HL-60/S4 treated with phorbol 12-myristate 13-acetate at 8.2 ng/mL for 4 days and 3 days (cell line): Measurements from ENCODE around the gene NSMF.

ENCODE experiments used
- in situ Hi-C: fragments of 300-500 bp; cut with MboI; formaldehyde crosslinking; loops from 2 replicates; pipeline ENCODE4 v1.15.0; 2022; ENCODE audit warnings: low sequenced_read_pairs

Gene NSMF

GRCh38 chr9:137492464-137493363 lies 33.6 kb upstream of the NSMF start:
- in situ Hi-C loops: no loop called here

DNA sequence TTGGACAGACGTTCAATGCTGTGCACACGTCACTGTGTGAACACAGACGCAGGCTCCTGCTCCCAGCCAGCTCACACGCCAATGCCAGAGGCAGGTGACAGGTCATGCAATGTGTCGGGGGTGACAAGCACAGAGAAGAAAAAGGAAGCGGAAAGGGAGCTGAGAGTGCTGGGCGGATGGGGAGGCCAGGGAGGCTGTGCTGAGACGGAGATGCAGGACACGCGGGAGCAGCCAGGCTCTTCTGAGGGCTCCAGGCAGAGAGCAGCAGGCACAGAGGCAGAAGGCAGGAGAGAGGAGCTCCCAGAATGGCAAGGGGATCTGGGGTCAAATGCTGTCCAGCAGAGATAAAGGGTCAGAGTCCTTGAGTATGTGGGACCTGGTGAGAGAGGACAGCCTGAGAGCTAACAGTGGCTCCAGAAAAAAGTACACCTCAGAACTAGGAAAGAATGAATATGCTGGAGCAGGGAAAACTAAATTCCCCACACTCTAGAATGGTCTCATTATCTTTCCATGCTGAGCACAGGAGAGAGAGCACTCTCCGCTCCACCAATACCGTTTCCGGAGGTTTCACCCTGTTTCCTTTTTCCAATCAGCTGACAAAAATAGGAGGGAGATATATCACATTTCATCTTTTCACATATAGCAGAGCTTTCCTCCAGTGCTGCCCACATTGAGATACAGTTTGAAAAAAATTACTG lies 32.8 kb upstream of the NSMF start:
- in situ Hi-C loops: no loop called here

DNA sequence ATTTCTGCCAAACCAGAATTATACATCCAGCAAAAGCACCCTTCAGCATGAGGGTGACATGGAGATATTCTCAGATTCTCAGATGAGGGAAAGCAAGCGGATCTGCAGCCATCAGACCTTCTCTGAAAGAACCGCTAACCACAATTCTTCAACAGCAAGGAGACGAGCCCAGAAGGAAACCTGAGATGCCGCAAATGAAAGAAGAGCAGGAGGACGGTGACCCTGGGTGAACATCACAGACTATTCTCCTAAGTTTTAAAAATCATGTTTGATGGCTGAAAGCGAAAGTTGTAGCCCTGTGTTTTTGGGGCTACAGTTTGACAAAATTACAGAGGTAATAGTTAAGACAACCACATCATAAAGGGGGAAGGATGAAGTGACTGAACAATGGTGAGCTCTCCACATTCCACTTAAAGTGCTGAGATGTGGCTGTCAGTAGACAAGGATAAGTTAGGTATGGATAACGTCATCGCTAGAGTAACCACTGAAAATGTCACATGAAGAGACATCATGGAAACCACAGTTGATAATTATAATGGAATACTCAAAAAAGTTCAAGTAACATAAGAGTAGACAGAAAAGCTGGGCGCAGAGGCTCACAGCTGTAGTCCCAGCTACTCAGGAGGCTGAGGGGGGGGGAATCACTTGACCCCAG lies 31.5 kb upstream of the NSMF start:
- in situ Hi-C loops: no loop called here

DNA sequence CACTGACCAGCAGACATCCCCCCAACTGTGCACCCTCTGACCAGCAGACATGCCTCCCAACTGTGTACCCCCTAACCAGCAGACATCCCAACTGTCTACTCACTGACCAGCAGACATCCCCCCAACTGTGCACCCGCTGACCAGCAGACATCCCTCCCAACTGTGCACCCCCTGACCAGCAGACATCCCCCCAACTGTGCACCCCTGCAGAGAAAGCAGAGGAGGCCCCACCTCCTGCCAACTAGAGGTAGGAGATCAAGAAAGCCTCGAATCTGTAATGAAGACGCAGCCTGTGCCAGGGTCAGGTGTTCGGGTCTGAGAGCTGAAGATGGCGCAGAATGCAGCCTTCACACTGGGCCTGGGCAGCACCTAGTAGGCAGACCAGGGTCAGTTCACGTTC lies 29.8 kb upstream of the NSMF start:
- in situ Hi-C loops: no loop called here

DNA sequence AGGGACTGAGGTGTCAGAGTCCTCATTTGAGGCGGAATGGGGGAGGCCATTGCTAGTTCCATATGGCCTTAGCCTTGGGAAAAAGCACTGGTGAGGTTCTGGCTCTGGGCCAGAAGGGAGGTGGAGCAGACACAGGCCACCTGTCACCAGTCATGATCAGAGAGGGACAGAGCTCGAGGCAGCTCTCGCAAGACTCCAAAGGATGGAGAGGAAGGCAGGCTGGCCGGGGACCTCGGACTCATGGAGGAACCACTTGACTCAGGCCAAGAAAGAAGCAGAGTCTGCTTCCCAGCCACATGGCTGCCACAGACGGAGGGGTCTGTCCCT lies 29.2 kb upstream of the NSMF start:
- in situ Hi-C loops: no loop called here

- in situ Hi-C loops: no loop called here
Observed at GRCh38 chr9:137487454-137488326, 28.6 kb upstream of the NSMF start.

GRCh38 chr9:137486545-137487453 lies 27.7 kb upstream of the NSMF start:
- in situ Hi-C loops: no loop called here

DNA sequence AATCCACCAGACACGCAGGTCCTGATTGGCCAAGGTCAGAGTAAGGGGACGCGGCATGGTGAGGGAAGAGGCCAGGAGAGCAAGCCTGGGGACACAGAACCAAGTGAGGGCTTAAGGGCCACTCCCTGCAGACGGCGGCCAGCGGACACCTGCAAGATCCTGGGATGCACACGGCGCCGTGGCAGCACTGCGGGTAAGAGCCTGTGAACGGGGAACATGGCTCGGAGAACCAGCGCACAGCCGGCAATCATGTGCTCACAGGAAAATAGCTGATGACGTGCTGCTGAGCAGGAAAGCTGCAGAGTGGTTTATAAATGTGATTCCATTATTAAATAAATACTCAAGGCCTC lies 27.0 kb upstream of the NSMF start:
- in situ Hi-C loops: no loop called here

GRCh38 chr9:137485343-137486140 lies 26.4 kb upstream of the NSMF start:
- in situ Hi-C loops: no loop called here

DNA sequence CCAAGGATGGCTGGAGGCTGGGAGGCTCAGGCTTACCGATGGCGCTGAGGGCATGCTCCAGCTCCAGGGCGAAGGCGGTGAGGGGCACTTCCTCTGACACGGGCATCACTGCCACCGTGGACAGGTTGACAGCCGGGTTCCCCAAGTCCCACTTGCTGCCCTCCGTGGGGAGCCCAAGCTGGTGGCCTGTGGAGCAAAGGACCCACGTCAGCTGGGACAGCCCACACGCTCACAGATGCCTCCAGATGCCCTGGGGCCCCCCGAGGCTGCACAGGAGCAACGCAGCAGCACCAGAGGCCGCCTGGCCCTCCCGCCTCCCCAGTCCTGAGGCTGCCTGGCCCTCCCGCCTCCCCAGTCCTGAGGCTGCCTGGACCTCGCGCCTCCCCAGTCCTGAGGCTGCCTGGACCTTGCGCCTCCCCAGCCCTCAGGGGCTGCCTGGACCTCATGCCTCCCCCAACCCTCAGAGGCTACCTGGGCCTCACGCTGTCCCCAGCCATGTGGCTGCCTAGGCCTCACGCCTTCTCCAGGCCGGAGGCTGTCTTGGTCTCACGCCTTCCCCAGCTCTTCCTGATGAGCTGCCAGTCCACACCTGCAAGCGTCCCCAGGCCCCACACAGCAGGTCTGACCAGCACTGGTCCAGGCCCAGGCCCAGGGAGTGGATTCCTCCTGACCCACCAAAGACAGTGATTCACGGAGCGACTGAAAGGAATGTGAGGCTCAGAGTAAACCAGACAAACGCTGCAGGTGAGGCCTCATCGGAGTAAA lies 25.6 kb upstream of the NSMF start:
- in situ Hi-C loops: no loop called here

DNA sequence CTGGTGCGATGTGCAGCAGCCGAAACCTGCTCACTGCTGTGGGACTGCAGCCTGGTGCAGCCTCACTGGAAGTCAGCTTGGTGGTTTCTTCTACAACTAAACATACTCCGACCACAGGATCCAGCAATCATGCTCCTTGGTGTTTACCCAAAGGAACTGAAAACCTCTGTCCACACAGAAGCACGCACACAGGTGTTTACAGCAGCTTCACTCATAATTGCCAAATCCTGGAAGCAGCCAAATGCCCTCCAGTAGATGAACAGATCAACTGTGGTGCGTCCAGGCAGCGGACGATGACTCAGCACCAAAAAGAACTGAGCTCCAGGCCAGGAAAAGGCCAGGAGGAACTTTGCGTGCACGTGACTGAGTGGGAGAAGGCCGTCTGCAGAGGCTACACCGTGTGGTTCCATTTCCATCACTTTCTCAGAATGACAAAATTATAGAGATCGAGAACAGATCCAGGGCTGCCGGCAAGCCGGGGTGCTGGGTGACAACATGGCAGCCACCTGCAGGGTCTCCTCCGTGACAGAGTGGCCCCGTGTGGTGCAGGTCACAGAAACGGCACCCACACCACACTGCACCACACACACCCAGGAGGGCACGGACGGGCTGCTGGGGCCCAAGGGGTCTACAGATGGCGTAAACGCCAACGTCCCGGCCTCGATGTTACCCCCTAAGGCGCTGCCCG lies 23.1 kb upstream of the NSMF start:
- in situ Hi-C loops: no loop called here

- in situ Hi-C loops: no loop called here
Observed at GRCh38 chr9:137480686-137481683, 21.9 kb upstream of the NSMF start.

DNA sequence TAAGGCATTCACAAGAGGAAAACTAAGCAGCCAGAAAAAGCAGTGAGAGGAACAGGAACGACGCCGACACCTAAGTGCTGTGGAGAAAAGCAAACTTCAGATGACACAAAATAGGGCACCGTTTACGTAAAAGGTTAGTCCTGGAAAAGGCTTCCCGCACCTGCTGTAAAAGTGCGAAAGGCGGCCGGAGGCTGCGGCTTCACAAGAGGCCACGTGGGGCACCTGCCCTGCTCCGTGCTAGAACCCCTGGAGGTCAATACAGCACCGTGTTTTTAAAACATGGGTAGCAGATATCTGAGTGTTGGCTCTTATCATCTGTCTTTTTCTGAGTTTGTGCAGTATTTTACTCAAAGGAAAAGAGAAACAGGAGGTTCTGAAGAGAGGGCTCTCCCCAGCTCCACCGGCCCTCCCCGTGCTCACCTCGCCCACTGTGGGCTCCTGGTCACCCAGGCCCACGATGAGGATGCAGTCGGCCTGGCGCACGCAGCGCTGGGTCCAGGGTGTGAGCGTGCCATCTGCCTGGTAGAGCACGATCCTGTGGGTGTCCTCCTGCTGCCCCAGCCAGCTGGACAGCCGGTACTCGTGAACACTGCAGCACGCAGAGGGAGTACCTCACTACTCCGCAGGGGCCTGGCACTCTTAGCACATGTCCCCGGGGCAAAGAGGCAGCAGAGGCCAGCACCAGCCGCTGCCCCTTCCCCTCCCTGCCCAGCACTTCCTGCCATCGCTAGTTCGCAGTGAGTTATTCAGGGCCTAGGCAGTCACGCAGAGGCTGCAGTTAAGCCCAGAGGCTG lies 21.0 kb upstream of the NSMF start:
- in situ Hi-C loops: no loop called here

- in situ Hi-C loops: no loop called here
Observed at GRCh38 chr9:137478962-137479861, 20.1 kb upstream of the NSMF start.

- in situ Hi-C loops: no loop called here
Observed at GRCh38 chr9:137478613-137478961, 19.5 kb upstream of the NSMF start.
